ENCODE measurements around the gene THUMPD1. TPM values are rescaled to one million over a fixed set of nuclear protein-coding genes. Genes with fewer than 3 reads are reported as not detected.
A peak's percentile ranks its signal among the peaks of the same experiment; 100 is the strongest.

THUMPD1 gene
- total RNA-seq, 4 donors from 2014 or later: 54.0 to 102 (median 84.0) TPM

GRCh38 chr16:20735490-20735889 is 6.1 kb downstream of the THUMPD1 start:
- intact Hi-C loops (cut with DNase I): no loop called here
- H3K36me3 ChIP-seq: peaks cover 33 to 56% (median 47%) of the 10 kb centered on the region in 4 donors
- H3K27me3 ChIP-seq: no peaks in the 10 kb centered on the region
- H3K4me3 ChIP-seq: no peak overlapping the region
- H3K9me3 ChIP-seq: no peaks in the 10 kb centered on the region
- WGBS: 80% methylated on average over 1 of the region's 1 CpG
- no peak for DNase-seq (ENCODE audit: extremely low spot score)
- TF ChIP-seq EP300 (IDR thresholded peaks at IDR 0.05) (no peak), CTCF (IDR thresholded peaks at IDR 0.05) (no peak), POLR2AphosphoS5 (IDR thresholded peaks at IDR 0.05) (no peak), POLR2A (IDR thresholded peaks at IDR 0.05; ENCODE audit: low read depth) (no peak)
- H3K4me1 ChIP-seq: peaks cover 13 to 55% (median 36%) of the 10 kb centered on the region in 4 donors
- H3K27ac ChIP-seq (replicated peaks in 1 of 4): peak overlapping the region in 1 of 4 donors; percentile 48

- no peaks in the 10 kb centered on the region for H3K9me3 ChIP-seq
- H3K4me1 ChIP-seq: peaks cover 6 to 48% (median 29%) of the 10 kb centered on the region in 4 donors
- H3K27me3 ChIP-seq: no peaks in the 10 kb centered on the region
- 37% methylated on average over 3 of the region's 3 CpGs for WGBS
- H3K27ac ChIP-seq (replicated peaks in 1 of 4): peak overlapping the region in 3 of 4 donors; percentile 3 to 48 (median 20)
- intact Hi-C loops (cut with DNase I): no loop called here
- TF ChIP-seq POLR2A (IDR thresholded peaks at IDR 0.05; ENCODE audit: low read depth): no peak
- peak; percentile 4 for DNase-seq (ENCODE audit: extremely low spot score)
- no peak overlapping the region for H3K4me3 ChIP-seq
- peaks cover 33 to 56% (median 47%) of the 10 kb centered on the region in 4 donors for H3K36me3 ChIP-seq
These were observed 6.8 kb downstream of the THUMPD1 start for GRCh38 chr16:20734782-20735181.

GRCh38 chr16:20734056-20734455 is 7.6 kb downstream of the THUMPD1 start:
- 77% methylated on average over 3 of the region's 3 CpGs for WGBS
- no peaks in the 10 kb centered on the region for H3K9me3 ChIP-seq
- no peak overlapping the region for H3K4me3 ChIP-seq
- H3K27ac ChIP-seq (replicated peaks in 1 of 4): peak overlapping the region in 3 of 4 donors; percentile 3 to 48 (median 11)
- H3K36me3 ChIP-seq: peaks cover 33 to 56% (median 43%) of the 10 kb centered on the region in 4 donors
- H3K4me1 ChIP-seq: peaks cover 0 to 41% (median 22%) of the 10 kb centered on the region in 4 donors
- no peaks in the 10 kb centered on the region for H3K27me3 ChIP-seq
- TF ChIP-seq POLR2AphosphoS5 (IDR thresholded peaks at IDR 0.05) (no peak), POLR2A (IDR thresholded peaks at IDR 0.05; ENCODE audit: low read depth) (no peak), CTCF (IDR thresholded peaks at IDR 0.05) (no peak), EP300 (IDR thresholded peaks at IDR 0.05) (no peak)
- intact Hi-C loops (cut with DNase I): no loop called here
- DNase-seq (ENCODE audit: extremely low spot score): no peak

GRCh38 chr16:20729141-20729540 is 12.5 kb downstream of the THUMPD1 start:
- no peak overlapping the region for H3K4me3 ChIP-seq
- peak; percentile 29 for DNase-seq (ENCODE audit: extremely low spot score)
- H3K9me3 ChIP-seq: no peaks in the 10 kb centered on the region
- WGBS: 85% methylated on average over 3 of the region's 3 CpGs
- peaks cover 0 to 9% (median under 1%) of the 10 kb centered on the region in 4 donors for H3K36me3 ChIP-seq
- intact Hi-C loops (cut with DNase I): no loop called here
- no peaks in the 10 kb centered on the region for H3K27me3 ChIP-seq
- no peak for TF ChIP-seq EP300 (IDR thresholded peaks at IDR 0.05)
- TF ChIP-seq POLR2AphosphoS5 (IDR thresholded peaks at IDR 0.05): no peak
- no peak for TF ChIP-seq POLR2A (IDR thresholded peaks at IDR 0.05; ENCODE audit: low read depth)
- TF ChIP-seq CTCF (IDR thresholded peaks at IDR 0.05): no peak
- peaks cover 0 to 6% (median 2%) of the 10 kb centered on the region in 4 donors for H3K4me1 ChIP-seq
- H3K27ac ChIP-seq (replicated peaks in 1 of 4): no peak overlapping the region

GRCh38 chr16:20727181-20727580 is 14.4 kb downstream of the THUMPD1 start:
- H3K27me3 ChIP-seq: no peaks in the 10 kb centered on the region
- intact Hi-C loops (cut with DNase I): no loop called here
- WGBS: 84% methylated on average over 2 of the region's 3 CpGs

More at GRCh38 chr16:20727181-20727580, 14.4 kb downstream of the THUMPD1 start:
- TF ChIP-seq CTCF (IDR thresholded peaks at IDR 0.05): no peak
- no peak for TF ChIP-seq POLR2AphosphoS5 (IDR thresholded peaks at IDR 0.05)
- no peak for TF ChIP-seq EP300 (IDR thresholded peaks at IDR 0.05)
- no peak for TF ChIP-seq POLR2A (IDR thresholded peaks at IDR 0.05; ENCODE audit: low read depth)
- Histone ChIP-seq H3K9me3 (no peaks in the 10 kb centered on the region), H3K27ac (replicated peaks in 1 of 4) (no peak overlapping the region), H3K36me3 (peaks cover 0 to 5% (median 0%) of the 10 kb centered on the region in 4 donors), H3K4me3 (no peak overlapping the region), H3K4me1 (no peaks in the 10 kb centered on the region)
- no peak for DNase-seq (ENCODE audit: extremely low spot score)
